ENCODE measurements around the gene B2M.

DNA sequence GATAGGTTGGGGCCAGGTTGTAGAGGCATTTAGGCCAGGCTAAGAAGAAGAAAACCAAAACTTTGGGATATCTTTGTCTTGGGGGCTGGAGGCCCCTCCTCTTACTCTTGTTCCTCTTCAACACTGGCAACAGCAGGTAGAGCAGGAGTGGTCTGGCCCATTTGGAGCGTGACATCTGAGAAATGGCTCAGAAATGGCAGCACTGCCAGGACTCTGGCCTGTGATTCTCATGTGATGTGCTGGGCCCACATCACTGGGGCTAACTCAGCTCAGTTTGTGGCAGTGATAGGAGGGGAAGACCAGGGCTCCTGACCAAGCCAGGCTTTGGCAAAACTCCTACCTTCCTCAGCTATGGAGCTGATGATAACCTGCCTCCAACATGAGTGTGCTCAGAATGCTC, 18.7 kb upstream of the B2M start:
- TF ChIP-seq POLR2A (IDR thresholded peaks at IDR 0.05) (no peak), POLR2AphosphoS5 (IDR thresholded peaks at IDR 0.05; ENCODE audit: insufficient read depth in 1 of 2, low read depth in 1 of 2) (no peak)
- TF ChIP-seq, protein P1, sequence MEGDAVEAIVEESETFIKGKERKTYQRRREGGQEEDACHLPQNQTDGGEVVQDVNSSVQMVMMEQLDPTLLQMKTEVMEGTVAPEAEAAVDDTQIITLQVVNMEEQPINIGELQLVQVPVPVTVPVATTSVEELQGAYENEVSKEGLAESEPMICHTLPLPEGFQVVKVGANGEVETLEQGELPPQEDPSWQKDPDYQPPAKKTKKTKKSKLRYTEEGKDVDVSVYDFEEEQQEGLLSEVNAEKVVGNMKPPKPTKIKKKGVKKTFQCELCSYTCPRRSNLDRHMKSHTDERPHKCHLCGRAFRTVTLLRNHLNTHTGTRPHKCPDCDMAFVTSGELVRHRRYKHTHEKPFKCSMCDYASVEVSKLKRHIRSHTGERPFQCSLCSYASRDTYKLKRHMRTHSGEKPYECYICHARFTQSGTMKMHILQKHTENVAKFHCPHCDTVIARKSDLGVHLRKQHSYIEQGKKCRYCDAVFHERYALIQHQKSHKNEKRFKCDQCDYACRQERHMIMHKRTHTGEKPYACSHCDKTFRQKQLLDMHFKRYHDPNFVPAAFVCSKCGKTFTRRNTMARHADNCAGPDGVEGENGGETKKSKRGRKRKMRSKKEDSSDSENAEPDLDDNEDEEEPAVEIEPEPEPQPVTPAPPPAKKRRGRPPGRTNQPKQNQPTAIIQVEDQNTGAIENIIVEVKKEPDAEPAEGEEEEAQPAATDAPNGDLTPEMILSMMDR (IDR thresholded peaks at IDR 0.05), result no peak

All from vagina (tissue), 2 donors.